ENCODE measurements around the gene NTM.

Gene NTM

GRCh38 chr11:132379540-132379939 is 1009.1 kb downstream of the NTM start:
- Histone ChIP-seq H3F3A (ENCODE audit: low read depth) (no peaks in the 10 kb centered on the region), H3K27me3 (ENCODE audit: insufficient read depth, low read length, poor library complexity, severe bottlenecking) (no peaks in the 10 kb centered on the region), H2AFZ (ENCODE audit: low read length) (no peak overlapping the region), H3K79me2 (ENCODE audit: insufficient read depth, low read length) (no peaks in the 10 kb centered on the region), H3K9me3 (ENCODE audit: insufficient read depth, low read depth, low read length) (peaks cover 6% of the 10 kb centered on the region; the same call in 1 of the 2 replicates), H3K9ac (ENCODE audit: low read depth, low read length, poor library complexity, severe bottlenecking) (no peak overlapping the region), H4K20me1 (ENCODE audit: insufficient read depth, low read length, poor library complexity, severe bottlenecking) (no peaks in the 10 kb centered on the region), H3K4me2 (ENCODE audit: low read depth, low read length, poor library complexity, severe bottlenecking) (no peak overlapping the region), H3K4me3 (ENCODE audit: low read length, poor library complexity, severe bottlenecking) (no peak overlapping the region), H3K36me3 (ENCODE audit: insufficient read depth, low read length) (no peaks in the 10 kb centered on the region), H3K4me1 (ENCODE audit: insufficient read depth, low read length, poor library complexity, severe bottlenecking) (no peaks in the 10 kb centered on the region), H3K9me2 (replicated peaks; ENCODE audit: low read depth, low read length) (no peaks in the 10 kb centered on the region)
- no peak for TF ChIP-seq EZH2phosphoT487 (IDR thresholded peaks at IDR 0.05; ENCODE audit: borderline replicate concordance)
- no peak for TF ChIP-seq CTCF (conservative IDR thresholded peaks at IDR 0.05; ENCODE audit: low read length)

All from Loucy (cell line).